Natural killer cell treated with Interleukin-12 subunit alpha and Interleukin-12 subunit beta and Interleukin-15 and Interleukin-18, amount 100 ng/mL, for 72 hours (primary cell): ENCODE data around the gene S100A1. TPM values are rescaled to one million over a fixed set of nuclear protein-coding genes. Genes with fewer than 3 reads are reported as not detected.

ENCODE experiments used
- ATAC-seq, 2 donors: fragments of 150-1000 bp; cut with Tn5 transposase in 1 of 2; sonication (Bioruptor Pico), chemical (Tn5 transposase) in 1 of 2; 2 replicates each; pipeline ENCODE4 v1.10.0; 2021
- DNase-seq: peaks from one replicate; pipeline ENCODE4 v3.0.0; 2022; ENCODE audit warnings: low spot score
- H3K27ac Mint-ChIP-seq, 2 donors: 1 replicate in 1 of 2; 2 replicates in 1 of 2; pipeline ENCODE4 v1.8.0; 2022; ENCODE audit warnings: mixed read lengths in 2 of 2, mild to moderate bottlenecking in 1 of 2, moderate library complexity in 1 of 2
- H3K27me3 Mint-ChIP-seq, 2 donors: 1 replicate in 1 of 2; 2 replicates in 1 of 2; pipeline ENCODE4 v1.8.0; 2022; ENCODE audit warnings: mixed read lengths in 2 of 2
- H3K36me3 Mint-ChIP-seq: one replicate; pipeline ENCODE4 v1.8.0; 2022; ENCODE audit warnings: mixed read lengths
- H3K4me1 Mint-ChIP-seq, 2 donors: 1 replicate in 1 of 2; 2 replicates in 1 of 2; pipeline ENCODE4 v1.8.0; 2022; ENCODE audit warnings: low read depth in 2 of 2, mixed read lengths in 2 of 2, mild to moderate bottlenecking in 1 of 2
- H3K4me3 Mint-ChIP-seq: one replicate; pipeline ENCODE4 v1.8.0; 2022; ENCODE audit warnings: mixed read lengths
- H3K9me3 Mint-ChIP-seq: 2 replicates; pipeline ENCODE4 v1.8.0; 2022; ENCODE audit warnings: mixed read lengths
- total RNA-seq, 2 donors: library from RNA; stranded (reverse); gene quantifications; one replicate each; pipeline ENCODE4 v1.2.3, GENCODE V29; 2022

S100A1 gene
- total RNA-seq, 2 donors from 2014 or later: not detected

- Mint-ChIP-seq H3K27me3 (no peaks in the 10 kb centered on the region), H3K27ac (peak overlapping the region; percentile 29 to 34), H3K9me3 (no peaks in the 10 kb centered on the region), H3K36me3 (peaks cover 44% of the 10 kb centered on the region), H3K4me3 (no peak overlapping the region), H3K4me1 (peaks cover 42 to 51% of the 10 kb centered on the region in 2 donors)
- no peak for ATAC-seq
- DNase-seq: no peak
These were observed 14.9 kb downstream of the S100A1 start for GRCh38 chr1:153643100-153643499.

GRCh38 chr1:153643816-153644215, 15.6 kb downstream of the S100A1 start:
- peaks cover 42 to 51% of the 10 kb centered on the region in 2 donors for H3K4me1 Mint-ChIP-seq
- no peaks in the 10 kb centered on the region for H3K27me3 Mint-ChIP-seq
- peaks cover 43% of the 10 kb centered on the region for H3K36me3 Mint-ChIP-seq
- ATAC-seq (no peak), DNase-seq (no peak)
- H3K4me3 Mint-ChIP-seq: no peak overlapping the region
- no peaks in the 10 kb centered on the region for H3K9me3 Mint-ChIP-seq
- H3K27ac Mint-ChIP-seq: peak overlapping the region; percentile 29 to 34

GRCh38 chr1:153646672-153647345, 18.6 kb downstream of the S100A1 start:
- no peaks in the 10 kb centered on the region for H3K9me3 Mint-ChIP-seq
- peaks cover 33% of the 10 kb centered on the region for H3K36me3 Mint-ChIP-seq
- peak overlapping the region; percentile 20 for H3K4me3 Mint-ChIP-seq
- H3K27me3 Mint-ChIP-seq: no peaks in the 10 kb centered on the region
- DNase-seq: no peak
- no peak for ATAC-seq
- H3K27ac Mint-ChIP-seq: peak overlapping the region; percentile 59 to 87
- peaks cover 47 to 50% of the 10 kb centered on the region in 2 donors for H3K4me1 Mint-ChIP-seq

DNA sequence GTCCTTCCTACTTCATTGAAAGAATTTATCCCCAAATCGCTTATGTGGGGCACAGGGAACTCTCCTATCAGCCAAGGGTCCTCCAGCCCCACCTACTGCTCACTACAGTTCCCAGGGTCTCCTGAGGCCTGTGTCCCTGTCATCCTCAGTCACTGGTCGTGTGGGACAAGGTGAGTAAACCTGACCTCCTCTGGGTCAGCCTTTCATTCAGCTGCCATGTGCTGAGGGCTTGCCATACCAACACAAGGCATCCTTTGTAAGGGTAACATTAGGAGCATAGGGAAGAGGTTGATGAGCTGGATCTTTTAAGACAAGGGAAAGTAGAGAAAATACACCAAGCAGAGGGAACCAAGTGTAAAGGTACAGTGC, 19.1 kb downstream of the S100A1 start:
- DNase-seq (no peak), ATAC-seq (no peak)
- H3K9me3 Mint-ChIP-seq: no peaks in the 10 kb centered on the region
- H3K4me3 Mint-ChIP-seq: no peak overlapping the region
- peaks cover 30% of the 10 kb centered on the region for H3K36me3 Mint-ChIP-seq
- H3K4me1 Mint-ChIP-seq: peaks cover 46 to 47% of the 10 kb centered on the region in 2 donors
- peak overlapping the region; percentile 59 to 87 for H3K27ac Mint-ChIP-seq
- no peaks in the 10 kb centered on the region for H3K27me3 Mint-ChIP-seq

- Mint-ChIP-seq H3K4me3 (no peak overlapping the region), H3K9me3 (no peaks in the 10 kb centered on the region), H3K36me3 (peaks cover 26% of the 10 kb centered on the region), H3K27me3 (no peaks in the 10 kb centered on the region), H3K4me1 (peaks cover 40 to 44% of the 10 kb centered on the region in 2 donors), H3K27ac (no peak overlapping the region)
- DNase-seq (no peak), ATAC-seq (no peak)
These were observed 19.9 kb downstream of the S100A1 start for GRCh38 chr1:153648000-153648643.

GRCh38 chr1:153649137-153649862, 21.1 kb downstream of the S100A1 start:
- Mint-ChIP-seq H3K4me3 (no peak overlapping the region), H3K4me1 (peaks cover 31 to 35% of the 10 kb centered on the region in 2 donors), H3K9me3 (no peaks in the 10 kb centered on the region), H3K36me3 (peaks cover 14% of the 10 kb centered on the region), H3K27me3 (no peaks in the 10 kb centered on the region), H3K27ac (peak overlapping the region; percentile 48 to 84)
- DNase-seq (no peak), ATAC-seq (peak in 1 of 2 donors; percentile 24)

DNA sequence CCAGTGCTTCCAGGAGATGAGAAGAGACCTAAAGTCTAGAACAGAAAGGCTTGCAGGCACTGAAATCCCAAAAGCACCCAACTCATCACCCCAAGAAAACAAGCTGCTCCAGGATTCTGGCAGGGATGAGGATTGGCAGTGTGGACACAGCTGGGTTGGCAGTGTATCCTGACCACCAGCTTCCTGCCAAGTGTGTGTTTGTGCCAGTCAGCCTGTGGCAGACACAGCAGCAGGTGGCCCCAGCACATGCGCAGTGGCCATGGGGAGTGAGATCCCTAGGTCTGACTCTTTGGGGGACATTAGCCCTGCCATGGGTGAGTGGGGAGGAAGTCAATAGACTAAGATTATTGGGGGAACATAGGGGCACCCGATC, 21.6 kb downstream of the S100A1 start:
- Mint-ChIP-seq H3K36me3 (peaks cover 10% of the 10 kb centered on the region), H3K27ac (peak overlapping the region; percentile 48 to 84)

GRCh38 chr1:153651771-153652170, 23.5 kb downstream of the S100A1 start:
- Mint-ChIP-seq H3K27me3 (no peaks in the 10 kb centered on the region), H3K4me3 (no peak overlapping the region), H3K4me1 (peaks cover 15 to 20% of the 10 kb centered on the region in 2 donors), H3K9me3 (no peaks in the 10 kb centered on the region), H3K27ac (no peak overlapping the region), H3K36me3 (no peaks in the 10 kb centered on the region)
- DNase-seq: no peak
- ATAC-seq: no peak

More for the DNA sequence above, 21.6 kb downstream of the S100A1 start:
- Mint-ChIP-seq H3K4me1 (peaks cover 31 to 33% of the 10 kb centered on the region in 2 donors), H3K27me3 (no peaks in the 10 kb centered on the region), H3K9me3 (no peaks in the 10 kb centered on the region), H3K4me3 (no peak overlapping the region)
- no peak for DNase-seq
- ATAC-seq: peak in 1 of 2 donors; percentile 24

DNA sequence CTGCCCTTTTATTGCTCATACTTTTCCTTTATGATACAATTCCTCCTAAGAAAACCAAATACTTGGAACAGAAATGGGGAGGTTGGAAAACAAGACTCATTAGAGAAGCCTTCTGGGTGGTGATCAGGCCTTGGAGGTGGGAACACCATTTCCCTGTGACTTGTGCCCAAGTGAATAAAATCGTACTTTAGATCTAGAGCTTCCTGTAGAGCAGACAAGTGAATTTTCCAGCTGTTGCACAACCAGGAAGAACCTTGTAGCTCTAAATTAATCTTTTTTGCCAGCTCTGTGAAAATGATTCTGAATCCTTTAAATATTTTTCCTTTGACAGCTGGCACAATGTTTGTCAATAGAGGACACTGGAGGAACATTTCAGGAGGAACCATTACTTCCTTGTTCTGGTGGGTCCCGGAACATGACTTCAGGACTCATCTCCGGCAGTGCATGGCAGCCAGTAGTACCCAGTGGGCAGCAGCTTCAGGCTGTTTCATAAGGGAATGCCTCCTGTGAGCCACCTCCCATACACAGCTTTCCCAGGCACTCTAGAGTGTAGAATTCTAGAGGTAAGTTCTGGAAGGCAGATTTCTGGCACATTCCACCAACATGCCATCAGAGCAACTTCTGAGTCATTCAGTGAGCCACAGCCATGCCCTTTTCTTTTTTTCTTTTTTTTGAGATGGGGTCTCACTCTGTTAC, 24.7 kb downstream of the S100A1 start:
- peaks cover 6 to 11% of the 10 kb centered on the region in 2 donors for H3K4me1 Mint-ChIP-seq
- H3K36me3 Mint-ChIP-seq: no peaks in the 10 kb centered on the region
- DNase-seq (no peak), ATAC-seq (no peak)
- no peaks in the 10 kb centered on the region for H3K9me3 Mint-ChIP-seq
- no peak overlapping the region for H3K4me3 Mint-ChIP-seq
- no peak overlapping the region for H3K27ac Mint-ChIP-seq
- no peaks in the 10 kb centered on the region for H3K27me3 Mint-ChIP-seq

GRCh38 chr1:153655333-153655732, 27.1 kb downstream of the S100A1 start:
- no peak for ATAC-seq
- DNase-seq: no peak
- Mint-ChIP-seq H3K9me3 (no peaks in the 10 kb centered on the region), H3K36me3 (no peaks in the 10 kb centered on the region), H3K27ac (no peak overlapping the region), H3K27me3 (no peaks in the 10 kb centered on the region), H3K4me3 (no peak overlapping the region), H3K4me1 (peaks cover 5 to 13% of the 10 kb centered on the region in 2 donors)

GRCh38 chr1:153658400-153659174, 30.4 kb downstream of the S100A1 start, which contains the start of gene SNAPIN:
Gene SNAPIN (plus strand): TSS chr1:153658703. CDS start chr1:153658744, 41 bp downstream.
- Mint-ChIP-seq H3K27ac (peak within 1 kb of the TSS; percentile 76 to 90), H3K36me3 (peaks cover 19% of the 10 kb centered on the region), H3K4me3 (peak within 1 kb of the TSS; percentile 89), H3K4me1 (peaks cover 5 to 17% of the 10 kb centered on the region in 2 donors), H3K27me3 (no peaks in the 10 kb centered on the region), H3K9me3 (no peaks in the 10 kb centered on the region)
- peak; percentile 94 for DNase-seq
- peak; percentile 98 to 99 for ATAC-seq

DNA sequence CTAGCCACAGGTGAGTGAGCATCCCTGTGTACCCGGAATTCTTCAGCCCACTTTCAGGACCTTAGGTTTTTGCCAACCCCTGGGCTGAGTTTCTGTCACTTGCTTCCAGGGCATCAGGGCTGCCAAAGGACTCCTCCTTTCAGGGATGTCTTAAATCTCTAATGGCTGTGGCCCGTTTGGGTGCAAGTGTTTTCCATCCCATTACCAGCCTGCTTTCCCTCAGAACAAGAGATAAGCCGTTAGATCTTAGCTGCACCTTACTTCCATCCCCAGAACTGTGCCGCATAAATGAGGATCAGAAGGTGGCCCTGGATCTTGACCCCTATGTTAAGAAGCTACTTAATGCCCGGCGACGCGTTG, 30.9 kb downstream of the S100A1 start:
- H3K9me3 Mint-ChIP-seq: no peaks in the 10 kb centered on the region
- ATAC-seq: no peak
- H3K4me3 Mint-ChIP-seq: peak overlapping the region; percentile 89
- no peaks in the 10 kb centered on the region for H3K27me3 Mint-ChIP-seq
- peak overlapping the region; percentile 76 to 90 for H3K27ac Mint-ChIP-seq
- peaks cover 24% of the 10 kb centered on the region for H3K36me3 Mint-ChIP-seq
- DNase-seq: no peak
- peaks cover 5 to 17% of the 10 kb centered on the region in 2 donors for H3K4me1 Mint-ChIP-seq

DNA sequence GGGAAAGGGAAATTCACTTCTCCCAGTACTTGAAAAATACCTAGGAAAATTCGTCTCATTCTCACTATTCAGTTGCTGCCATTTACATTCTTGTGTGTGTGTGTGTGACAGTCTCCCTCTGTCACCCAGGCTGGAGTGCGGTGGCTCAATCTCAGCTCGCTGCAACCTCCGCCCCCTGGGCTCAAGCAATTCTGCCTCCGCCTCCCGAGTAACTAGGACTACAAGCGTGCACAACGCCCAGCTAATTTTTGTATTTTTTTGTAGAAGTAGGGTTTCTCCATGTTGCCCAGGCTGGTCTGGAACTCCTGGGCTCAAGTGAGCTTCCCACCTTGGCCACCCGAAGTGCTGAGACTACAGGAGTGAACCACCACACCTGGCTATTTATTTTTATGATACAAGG, 31.4 kb downstream of the S100A1 start:
- no peak for DNase-seq
- H3K27ac Mint-ChIP-seq: peak overlapping the region; percentile 76 to 90
- H3K9me3 Mint-ChIP-seq: no peaks in the 10 kb centered on the region
- H3K27me3 Mint-ChIP-seq: no peaks in the 10 kb centered on the region
- H3K36me3 Mint-ChIP-seq: peaks cover 27% of the 10 kb centered on the region
- peaks cover 5 to 17% of the 10 kb centered on the region in 2 donors for H3K4me1 Mint-ChIP-seq
- no peak for ATAC-seq
- peak overlapping the region; percentile 89 for H3K4me3 Mint-ChIP-seq
